HEK293T (cell line): ENCODE measurements around the gene TNNI3.
A peak's percentile ranks its signal among the peaks of the same experiment; 100 is the strongest.

ENCODE experiments used
- ARNT ChIP-seq: fragments of 450-650 bp; IDR thresholded peaks from 2 replicates; pipeline ENCODE4 v1.6.1; 2017; ENCODE audit warnings: mild to moderate bottlenecking
- BHLHE40 ChIP-seq: fragments of 450-650 bp; IDR thresholded peaks from 2 replicates; pipeline ENCODE4 v1.6.1; 2016; ENCODE audit warnings: mild to moderate bottlenecking, moderate library complexity, borderline replicate concordance
- CTBP1 ChIP-seq: fragments of 450-650 bp; IDR thresholded peaks from 2 replicates; pipeline ENCODE4 v1.6.1; 2016; ENCODE audit warnings: borderline replicate concordance
- ELF4 ChIP-seq: fragments of 450-650 bp; IDR thresholded peaks from 2 replicates; pipeline ENCODE4 v1.6.1; 2017; ENCODE audit warnings: antibody characterized with exemption
- FOXK2 ChIP-seq: fragments of 450-650 bp; IDR thresholded peaks from 2 replicates; pipeline ENCODE4 v1.6.1; 2016; ENCODE audit warnings: mild to moderate bottlenecking
- FOXM1 ChIP-seq: fragments of 450-650 bp; IDR thresholded peaks from 2 replicates; pipeline ENCODE4 v1.6.1; 2017; ENCODE audit warnings: mild to moderate bottlenecking, borderline replicate concordance
- HDGF ChIP-seq: fragments of 450-650 bp; IDR thresholded peaks from 2 replicates; pipeline ENCODE4 v1.6.1; 2017; ENCODE audit warnings: antibody characterized with exemption, borderline replicate concordance
- L3MBTL2 ChIP-seq: fragments of 450-650 bp; conservative IDR thresholded peaks from 2 replicates; pipeline ENCODE4 v1.6.1; 2016; ENCODE audit warnings: mild to moderate bottlenecking
- LEF1 ChIP-seq: fragments of 450-650 bp; IDR thresholded peaks from 2 replicates; pipeline ENCODE4 v1.6.1; 2017; ENCODE audit warnings: mild to moderate bottlenecking, borderline replicate concordance
- PKNOX1 ChIP-seq: fragments of 450-650 bp; IDR thresholded peaks from 2 replicates; pipeline ENCODE4 v1.6.1; 2016
- SP1 ChIP-seq: fragments of 450-650 bp; IDR thresholded peaks from 2 replicates; pipeline ENCODE4 v1.6.1; 2017
- SUZ12 ChIP-seq: fragments of 450-650 bp; IDR thresholded peaks from 2 replicates; pipeline ENCODE4 v1.6.1; 2016; ENCODE audit warnings: mild to moderate bottlenecking
- ZNF384 ChIP-seq: fragments of 450-650 bp; IDR thresholded peaks from 2 replicates; pipeline ENCODE4 v1.6.1; 2016

DNA sequence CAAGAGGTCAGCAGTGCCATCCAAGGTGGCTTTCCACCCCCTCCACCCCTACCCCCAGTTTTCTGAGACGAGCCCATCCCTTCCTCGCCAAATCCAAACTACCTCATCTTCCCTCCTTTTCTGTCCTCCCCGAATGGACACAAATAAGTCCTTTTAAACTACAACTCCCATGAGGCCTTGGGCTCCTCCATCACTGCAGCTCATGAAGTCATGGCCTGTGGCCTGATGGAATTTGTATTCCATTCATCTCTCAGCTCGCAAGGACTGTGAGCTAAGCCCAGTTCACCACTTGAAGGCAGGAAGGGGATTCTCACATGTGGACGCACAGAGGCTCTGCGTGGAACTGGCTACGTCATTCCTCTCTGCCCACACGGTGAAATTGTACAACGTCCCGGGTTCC lies 39.3 kb upstream of the TNNI3 start:
- TF ChIP-seq FOXK2: no peak
- no peak for TF ChIP-seq BHLHE40
- no peak for TF ChIP-seq L3MBTL2
- TF ChIP-seq PKNOX1: no peak
- TF ChIP-seq SP1: no peak
- TF ChIP-seq ELF4: no peak
- no peak for TF ChIP-seq CTBP1
- TF ChIP-seq ARNT: no peak
- no peak for TF ChIP-seq FOXM1
- 0 out of 2 replicates have a peak, but pooled peaks have one; percentile 53 for TF ChIP-seq SUZ12
- no peak for TF ChIP-seq HDGF
- TF ChIP-seq ZNF384: no peak
- no peak for TF ChIP-seq LEF1
